ENCODE data around the gene UNC5C. TPM values are rescaled to one million over a fixed set of nuclear protein-coding genes. Genes with fewer than 3 reads are reported as not detected.

UNC5C gene
- polyA plus RNA-seq, 1 donor, result 0.46 TPM

- no peak for DNase-seq
These were observed 2.6 kb downstream of the UNC5C start for GRCh38 chr4:95546221-95546620.

DNA sequence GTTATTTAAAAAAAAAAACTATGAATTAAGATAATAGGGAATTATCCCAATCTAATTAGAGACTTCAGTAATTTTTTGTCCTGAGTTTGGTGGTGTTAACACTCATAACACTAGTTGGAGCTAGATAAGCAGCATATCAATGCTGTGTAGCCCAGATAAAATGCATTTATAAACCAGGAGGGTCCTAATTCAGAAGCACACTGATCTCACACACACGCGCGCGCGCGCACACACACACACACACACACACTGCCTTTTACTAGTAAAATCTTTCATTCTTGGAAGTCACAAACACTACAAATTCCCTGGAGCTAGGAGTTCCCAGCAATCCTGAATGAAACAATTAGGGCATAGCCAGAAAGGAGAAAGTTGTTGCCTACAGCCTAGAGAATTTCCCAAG lies 3.2 kb downstream of the UNC5C start:
- DNase-seq, result no peak

- DNase-seq, result no peak
These were observed 4.4 kb downstream of the UNC5C start for GRCh38 chr4:95544113-95545103.

- no peak for DNase-seq
These were observed 6.7 kb downstream of the UNC5C start for GRCh38 chr4:95541889-95542607.

- no peak for DNase-seq
These were observed 7.7 kb downstream of the UNC5C start for GRCh38 chr4:95541094-95541493.

DNA sequence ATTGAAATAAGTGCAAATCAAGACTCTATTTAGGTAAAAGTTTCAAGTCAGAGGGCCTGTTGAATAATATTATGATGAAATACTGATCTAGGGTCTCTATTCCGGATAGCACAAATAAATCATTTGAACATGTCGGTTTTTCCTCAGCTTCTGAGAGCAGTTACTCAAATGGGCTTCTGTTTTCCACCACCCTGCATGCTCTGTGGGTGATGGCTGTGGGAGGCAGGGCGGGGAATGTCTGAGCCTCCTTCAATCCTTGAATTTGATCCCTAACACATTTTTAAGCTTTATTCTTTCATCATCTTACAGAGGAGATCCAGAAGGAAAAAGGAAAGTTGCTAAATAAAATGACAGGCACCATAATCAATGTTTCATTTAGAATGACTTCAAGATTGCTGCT lies 8.5 kb downstream of the UNC5C start:
- no peak for DNase-seq

DNA sequence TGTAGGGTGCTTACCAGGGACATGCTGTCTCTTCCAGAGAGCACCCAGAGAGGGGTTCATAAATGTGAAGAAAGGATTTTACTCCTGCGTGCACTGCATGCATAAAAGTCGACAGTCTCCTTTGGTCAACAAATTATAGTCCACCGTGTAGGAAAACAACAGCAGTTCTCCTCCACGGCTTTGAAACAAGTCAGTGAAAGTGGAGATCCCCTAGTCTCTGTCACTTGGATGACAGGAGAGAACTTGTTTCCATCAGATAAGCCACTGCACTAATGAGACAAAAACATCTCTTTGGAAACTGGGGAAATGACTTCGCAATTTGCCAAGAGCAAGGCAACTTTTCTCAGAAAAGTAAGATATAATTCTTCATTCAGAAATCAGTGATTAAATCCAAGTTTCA lies 9.7 kb downstream of the UNC5C start:
- DNase-seq, result no peak

GRCh38 chr4:95537863-95538488 lies 10.8 kb downstream of the UNC5C start:
- no peak for DNase-seq

- no peak for DNase-seq
These were observed 11.6 kb downstream of the UNC5C start for GRCh38 chr4:95537191-95537590.

- no peak for DNase-seq
These were observed 12.1 kb downstream of the UNC5C start for GRCh38 chr4:95536650-95537049.

DNA sequence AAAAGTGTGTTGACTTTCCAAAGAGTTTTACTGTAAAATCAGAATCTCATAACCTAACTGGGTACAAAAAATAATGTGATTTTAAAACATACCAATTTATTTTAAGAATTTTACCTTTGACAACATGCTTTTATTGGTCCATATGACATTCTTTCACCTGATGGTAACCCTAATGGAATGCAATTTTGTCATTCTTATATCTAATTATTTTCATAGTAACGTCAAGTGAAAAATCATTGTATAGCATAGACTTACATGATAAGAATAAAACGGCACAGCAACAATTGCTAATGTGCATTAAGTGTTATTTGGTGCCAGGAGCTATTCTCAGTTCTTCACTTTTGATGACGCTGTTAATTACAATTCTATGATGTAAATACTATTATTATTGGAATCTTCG lies 13.6 kb downstream of the UNC5C start:
- DNase-seq, result no peak

- DNase-seq, result no peak
These were observed 14.7 kb downstream of the UNC5C start for GRCh38 chr4:95534032-95534431.

GRCh38 chr4:95533254-95533653 lies 15.5 kb downstream of the UNC5C start:
- DNase-seq, result no peak

GRCh38 chr4:95532305-95532704 lies 16.5 kb downstream of the UNC5C start:
- DNase-seq, result no peak

- DNase-seq, result no peak
These were observed 17.6 kb downstream of the UNC5C start for GRCh38 chr4:95531141-95531540.

DNA sequence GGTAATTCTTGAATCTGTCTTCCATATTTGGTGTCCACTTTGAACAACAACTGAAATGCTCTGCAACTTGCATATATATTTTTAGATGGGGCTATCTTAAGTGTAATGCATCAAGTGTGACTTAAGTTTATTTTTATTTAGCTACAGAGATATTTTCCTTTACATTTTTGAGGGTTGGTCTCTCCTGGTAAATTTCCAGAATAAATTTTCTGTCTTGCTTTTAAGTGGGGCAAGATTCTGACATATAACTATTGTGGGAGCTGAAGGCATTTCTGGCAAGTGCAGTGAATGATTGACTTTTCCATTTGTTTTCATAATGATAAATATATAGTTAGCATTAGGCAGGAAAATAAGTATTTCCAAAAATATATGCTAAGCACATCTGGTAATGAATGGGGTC lies 18.8 kb downstream of the UNC5C start:
- DNase-seq, result no peak

- no peak for DNase-seq
These were observed 20.3 kb downstream of the UNC5C start for GRCh38 chr4:95528388-95528948.

DNA sequence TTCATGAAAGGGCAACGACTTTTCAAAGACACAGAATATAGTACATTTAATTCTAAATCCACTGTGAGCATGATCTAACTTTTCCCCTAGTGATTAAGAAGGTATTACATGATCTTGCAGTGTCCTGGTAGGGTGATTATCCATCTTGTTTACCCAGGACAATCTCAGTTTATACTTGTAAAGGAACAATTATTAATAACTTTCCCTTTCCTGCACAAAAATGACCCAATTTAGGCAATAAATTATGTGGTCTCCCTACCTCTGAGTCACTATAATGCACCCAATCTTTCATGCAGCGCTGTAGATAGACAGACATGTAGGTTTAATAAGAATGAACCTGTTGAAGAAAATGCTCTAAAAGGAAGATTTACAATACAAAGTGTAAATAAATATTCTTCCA lies 22.7 kb downstream of the UNC5C start:
- no peak for DNase-seq

DNA sequence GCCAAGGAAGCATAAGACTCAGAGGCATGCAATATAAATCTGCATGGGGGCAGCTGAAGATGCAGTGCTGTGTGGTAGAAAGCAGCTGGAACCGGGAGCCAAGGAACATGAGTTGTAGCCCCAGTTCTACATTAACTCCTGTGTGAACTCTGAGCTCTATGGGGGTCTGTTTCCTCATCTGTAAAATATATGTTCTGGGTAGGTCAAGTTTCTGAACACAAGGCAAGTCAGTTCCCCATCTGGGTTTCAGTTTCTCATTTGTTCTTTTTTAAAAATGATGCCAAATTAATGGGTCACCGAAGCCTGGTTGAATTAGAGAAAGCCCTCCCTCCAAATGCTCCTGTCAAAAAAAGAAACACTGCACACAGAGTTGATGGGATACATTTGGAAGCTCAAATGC lies 24.0 kb downstream of the UNC5C start:
- DNase-seq, result no peak

DNA sequence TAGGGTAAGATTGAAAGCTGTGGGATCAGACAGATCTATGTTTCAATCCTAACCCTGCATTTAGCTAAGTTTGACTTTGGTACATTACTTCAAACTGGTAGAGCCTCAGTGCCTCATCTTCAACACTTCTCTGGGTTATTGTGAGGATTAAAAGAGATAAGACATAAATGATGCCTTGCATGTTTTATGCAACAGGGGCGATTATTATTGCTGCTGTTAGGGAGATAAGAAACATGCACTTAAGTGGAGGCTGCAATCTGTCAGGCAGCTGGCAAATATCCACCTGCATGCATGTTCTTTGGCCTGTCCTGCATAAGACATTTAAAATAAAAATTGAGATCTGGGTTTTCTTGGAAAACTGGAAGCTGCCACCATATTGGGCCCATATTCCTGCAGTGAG lies 24.6 kb downstream of the UNC5C start:
- DNase-seq, result no peak

DNA sequence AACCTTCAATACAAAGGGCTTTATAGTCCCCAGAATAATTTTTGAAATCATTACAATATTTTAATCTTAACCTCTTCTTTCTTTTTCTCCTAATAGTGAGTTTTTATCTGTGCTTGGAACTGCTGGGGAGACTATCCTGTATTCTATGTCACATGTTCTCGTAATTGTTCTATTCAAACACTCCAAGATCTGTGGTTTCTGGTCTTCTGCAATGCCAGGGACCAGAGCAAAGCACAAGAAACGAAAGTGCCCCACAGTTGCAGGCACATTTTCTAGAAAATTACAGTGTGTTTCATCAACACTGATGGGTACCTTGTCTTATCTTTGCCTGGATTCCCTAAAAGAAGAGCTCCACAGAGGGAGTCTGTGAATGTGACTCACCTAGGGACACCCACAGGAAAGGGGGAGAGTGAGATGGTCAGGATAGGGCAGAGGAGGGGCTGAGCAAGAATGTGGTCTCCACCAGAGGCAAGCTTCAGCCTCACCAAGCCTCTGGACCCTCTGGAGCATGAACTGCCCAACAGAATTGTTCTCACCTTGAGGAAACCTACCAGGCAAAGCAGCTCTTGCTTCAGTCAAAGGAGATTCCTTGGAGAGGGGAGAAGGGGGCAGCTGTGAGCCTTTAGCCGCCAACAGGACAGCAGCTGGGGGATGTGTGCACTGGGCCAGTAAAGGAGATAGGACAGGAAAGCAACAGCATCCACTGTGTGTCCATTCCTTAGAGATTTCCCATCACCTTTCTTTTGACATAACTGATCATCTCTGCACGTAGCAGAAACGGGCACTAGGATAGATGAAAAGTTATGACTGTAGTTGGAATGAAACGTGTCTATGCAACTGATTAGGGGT lies 25.9 kb downstream of the UNC5C start:
- no peak for DNase-seq
